Measurements from ENCODE around the gene HERC5.

DNA sequence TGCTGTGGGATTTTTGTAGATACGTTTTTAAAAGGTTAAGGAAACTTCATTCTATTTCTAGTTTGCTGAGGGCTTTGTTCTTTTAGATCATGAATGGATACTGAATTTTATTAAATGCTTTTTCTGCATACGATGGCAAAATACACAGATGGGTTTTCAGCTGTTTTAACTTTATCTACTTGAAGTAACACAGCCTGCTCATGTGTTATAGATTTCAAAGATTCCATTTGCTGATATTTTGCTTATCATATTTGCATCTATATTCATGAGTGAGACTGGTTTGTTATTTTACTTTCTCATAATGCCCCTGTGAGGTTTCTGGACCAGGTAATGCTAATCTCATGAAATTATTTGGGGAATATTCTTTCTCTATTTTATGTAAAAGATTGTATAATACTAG lies 34.5 kb upstream of the HERC5 start:
- TF ChIP-seq CTCF (conservative IDR thresholded peaks at IDR 0.05 in 1 of 2, IDR thresholded peaks at IDR 0.05 in 1 of 2; ENCODE audit: low read depth in 1 of 2, low read length in 2 of 2), result no peak
- no peak for TF ChIP-seq EZH2 (IDR thresholded peaks at IDR 0.05; ENCODE audit: low read length, missing control alignments)
